Measurements from ENCODE around the gene NHP2.

Gene NHP2

DNA sequence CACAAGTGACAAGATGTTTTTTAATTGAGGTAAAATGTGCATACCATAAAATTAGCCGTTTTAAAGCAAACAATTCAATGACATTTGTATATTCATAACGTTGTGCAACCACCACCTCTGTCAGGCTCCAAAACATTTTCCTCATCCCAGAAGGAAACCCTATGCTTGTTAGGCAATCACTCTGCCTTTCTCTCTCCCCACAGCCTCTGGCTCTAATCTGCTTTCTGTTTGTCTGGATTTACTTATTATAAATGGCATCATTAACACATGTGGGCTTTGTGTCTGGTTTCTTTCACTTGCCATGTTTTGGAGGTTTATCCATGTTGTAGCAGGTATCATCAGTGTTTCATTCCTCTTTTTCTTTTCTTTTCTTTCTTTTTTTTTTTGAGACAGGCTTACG lies 41.8 kb downstream of the NHP2 start:
- no peak for DNase-seq (ENCODE audit: low read depth, low spot score)
- no peak overlapping the region for H3K4me3 ChIP-seq (ENCODE audit: low read depth, low read length)
- TF ChIP-seq, protein P1, sequence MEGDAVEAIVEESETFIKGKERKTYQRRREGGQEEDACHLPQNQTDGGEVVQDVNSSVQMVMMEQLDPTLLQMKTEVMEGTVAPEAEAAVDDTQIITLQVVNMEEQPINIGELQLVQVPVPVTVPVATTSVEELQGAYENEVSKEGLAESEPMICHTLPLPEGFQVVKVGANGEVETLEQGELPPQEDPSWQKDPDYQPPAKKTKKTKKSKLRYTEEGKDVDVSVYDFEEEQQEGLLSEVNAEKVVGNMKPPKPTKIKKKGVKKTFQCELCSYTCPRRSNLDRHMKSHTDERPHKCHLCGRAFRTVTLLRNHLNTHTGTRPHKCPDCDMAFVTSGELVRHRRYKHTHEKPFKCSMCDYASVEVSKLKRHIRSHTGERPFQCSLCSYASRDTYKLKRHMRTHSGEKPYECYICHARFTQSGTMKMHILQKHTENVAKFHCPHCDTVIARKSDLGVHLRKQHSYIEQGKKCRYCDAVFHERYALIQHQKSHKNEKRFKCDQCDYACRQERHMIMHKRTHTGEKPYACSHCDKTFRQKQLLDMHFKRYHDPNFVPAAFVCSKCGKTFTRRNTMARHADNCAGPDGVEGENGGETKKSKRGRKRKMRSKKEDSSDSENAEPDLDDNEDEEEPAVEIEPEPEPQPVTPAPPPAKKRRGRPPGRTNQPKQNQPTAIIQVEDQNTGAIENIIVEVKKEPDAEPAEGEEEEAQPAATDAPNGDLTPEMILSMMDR (IDR thresholded peaks at IDR 0.05; ENCODE audit: low read depth, low read length): no peak
- in situ Hi-C loops (cut with HindIII; ENCODE audit: low sequenced_read_pairs): no loop called here

DNA sequence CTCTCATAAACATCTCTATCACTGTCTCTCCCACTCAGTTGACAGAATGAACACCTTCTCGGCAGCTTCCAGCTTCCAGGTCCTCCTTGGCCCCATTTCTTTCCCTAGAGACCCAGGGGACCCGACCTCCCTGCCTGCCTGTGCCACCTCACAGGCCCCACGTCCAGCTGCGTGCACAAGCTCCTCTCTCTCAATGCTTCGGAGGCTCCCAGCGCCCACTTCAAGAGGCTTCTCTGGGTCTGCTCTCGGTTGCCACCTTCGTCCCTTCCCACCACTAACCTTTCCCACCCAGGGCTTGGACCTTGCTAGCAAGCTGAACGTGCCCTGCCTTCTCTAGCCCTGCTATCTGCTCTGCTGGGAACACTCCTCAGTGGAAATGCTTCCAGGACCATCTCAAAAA lies 43.2 kb downstream of the NHP2 start:
- in situ Hi-C loops (cut with HindIII; ENCODE audit: low sequenced_read_pairs): no loop called here
- TF ChIP-seq, protein P1 (IDR thresholded peaks at IDR 0.05; ENCODE audit: low read depth, low read length): no peak
- no peak for DNase-seq (ENCODE audit: low read depth, low spot score)
- H3K4me3 ChIP-seq (ENCODE audit: low read depth, low read length): no peak overlapping the region

DNA sequence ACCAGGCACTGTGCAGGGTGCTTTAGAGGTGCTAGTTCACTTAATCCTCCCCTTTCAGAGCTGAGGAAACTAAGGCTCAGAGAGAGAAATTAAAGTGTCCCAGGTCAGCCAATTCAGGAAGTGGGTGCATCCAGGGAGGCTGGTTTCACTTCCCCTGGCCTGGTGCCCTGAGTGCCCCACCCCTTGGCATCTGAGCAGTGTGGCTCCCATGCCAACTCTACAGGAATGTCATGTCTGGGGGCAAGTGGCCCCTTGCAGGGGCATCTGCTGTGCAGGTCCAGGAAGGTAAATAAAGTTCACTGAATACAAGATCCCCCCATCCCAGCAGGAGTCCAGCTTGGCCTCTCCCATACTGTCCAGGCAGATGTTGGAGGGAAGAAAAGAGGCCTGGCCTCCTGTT lies 44.7 kb downstream of the NHP2 start:
- H3K4me3 ChIP-seq (ENCODE audit: low read depth, low read length): no peak overlapping the region
- DNase-seq (ENCODE audit: low read depth, low spot score): no peak
- in situ Hi-C loops (cut with HindIII; ENCODE audit: low sequenced_read_pairs): no loop called here
- TF ChIP-seq, protein P1 (IDR thresholded peaks at IDR 0.05; ENCODE audit: low read depth, low read length): no peak

DNA sequence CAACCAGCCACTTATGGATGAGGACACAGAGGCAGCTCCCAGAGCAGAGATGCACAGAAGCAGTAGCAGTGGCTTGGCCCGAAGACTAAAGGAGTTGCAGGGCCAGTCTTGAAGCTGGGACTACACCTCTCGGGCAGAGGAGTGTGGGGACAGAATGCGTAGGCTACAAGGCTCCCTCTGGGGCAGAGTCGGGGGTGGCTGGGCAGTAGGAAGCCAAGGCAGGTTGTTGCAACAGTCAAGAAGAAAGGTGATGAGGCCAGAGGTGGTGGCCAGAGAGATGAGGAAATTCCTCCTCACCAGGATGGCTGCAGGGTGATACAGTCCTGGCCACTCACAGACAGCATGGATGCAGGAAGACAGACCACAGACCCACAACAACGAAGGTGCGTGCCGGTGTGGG lies 45.2 kb downstream of the NHP2 start:
- TF ChIP-seq, protein P1 (IDR thresholded peaks at IDR 0.05; ENCODE audit: low read depth, low read length): no peak
- H3K4me3 ChIP-seq (ENCODE audit: low read depth, low read length): no peak overlapping the region
- no peak for DNase-seq (ENCODE audit: low read depth, low spot score)
- in situ Hi-C loops (cut with HindIII; ENCODE audit: low sequenced_read_pairs): no loop called here

DNA sequence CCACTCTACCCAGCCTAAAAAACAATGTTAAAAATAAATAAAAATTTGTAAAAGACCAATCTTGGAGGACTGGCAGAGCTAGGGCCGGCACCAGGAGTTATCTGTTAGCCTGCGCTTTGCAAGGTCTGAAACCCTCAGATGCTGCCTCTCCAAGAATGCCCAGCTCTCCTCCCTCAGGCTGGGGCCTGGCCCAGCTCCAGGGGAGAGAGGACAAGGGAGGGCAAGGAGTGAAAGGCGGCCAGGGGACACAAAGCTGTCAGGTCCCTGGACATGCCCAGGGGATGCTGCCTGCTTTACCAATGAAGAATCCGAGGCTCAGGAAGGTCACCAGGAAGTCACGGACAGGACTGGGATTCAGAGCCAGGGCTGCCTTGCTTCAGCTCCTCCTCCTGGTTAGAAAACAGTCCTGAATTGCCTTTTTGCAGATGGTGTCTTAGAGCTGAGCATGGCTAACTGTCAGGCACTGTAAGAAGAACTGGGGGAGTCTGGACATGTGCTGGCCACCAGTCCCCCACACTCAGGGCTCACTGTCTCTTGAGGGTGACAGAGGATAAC lies 45.9 kb downstream of the NHP2 start:
- TF ChIP-seq, protein P1 (IDR thresholded peaks at IDR 0.05; ENCODE audit: low read depth, low read length): no peak
- in situ Hi-C loops (cut with HindIII; ENCODE audit: low sequenced_read_pairs): no loop called here
- H3K4me3 ChIP-seq (ENCODE audit: low read depth, low read length): no peak overlapping the region
- no peak for DNase-seq (ENCODE audit: low read depth, low spot score)

DNA sequence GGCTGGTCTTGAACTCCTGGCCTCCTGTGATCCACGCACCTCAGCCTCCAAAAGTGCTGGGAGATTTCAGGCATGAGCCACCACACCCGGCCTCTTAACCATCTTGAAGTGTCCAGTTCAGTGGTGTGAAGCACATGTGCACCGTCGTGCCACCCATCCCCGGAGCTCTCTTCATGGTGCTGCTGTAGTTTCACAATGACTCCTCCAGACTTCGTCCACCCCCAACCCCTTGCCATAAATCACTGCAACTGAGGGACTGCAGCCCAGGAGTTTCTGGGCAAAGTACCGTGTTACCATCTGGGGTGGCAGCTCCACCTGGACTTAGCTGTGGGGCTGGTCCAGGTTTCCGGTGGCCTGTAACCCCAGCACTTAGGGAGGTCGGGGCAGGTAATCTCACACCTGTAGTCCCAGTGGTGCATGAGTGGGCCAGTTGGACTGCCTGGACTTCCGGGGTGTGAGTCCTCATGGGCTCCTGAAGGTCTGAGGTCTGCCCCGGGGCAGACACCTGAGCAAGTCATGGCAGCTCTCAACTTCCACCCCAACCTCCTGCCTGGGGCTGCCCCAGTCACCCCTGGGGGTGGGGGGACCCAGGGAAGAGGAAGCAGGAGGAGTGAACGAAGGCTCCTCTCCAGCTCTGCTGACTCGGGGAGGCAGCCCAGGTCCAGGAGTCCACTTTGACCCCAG lies 47.0 kb downstream of the NHP2 start:
- in situ Hi-C loops (cut with HindIII; ENCODE audit: low sequenced_read_pairs): no loop called here
- no peak for DNase-seq (ENCODE audit: low read depth, low spot score)
- TF ChIP-seq, protein P1 (IDR thresholded peaks at IDR 0.05; ENCODE audit: low read depth, low read length): no peak
- no peak overlapping the region for H3K4me3 ChIP-seq (ENCODE audit: low read depth, low read length)

All from astrocyte of the spinal cord (primary cell).